HG03039 (cell line): ENCODE measurements around the gene KPNA5.
"Not testable (repeated sequence)": the region's sequence is repeated elsewhere in the genome, so short reads cannot be mapped to it uniquely, and the experiment has no call there.

Source experiments
- ATAC-seq: cut with Tn5 transposase; IDR thresholded peaks from one replicate; pipeline ENCODE4 v1.9.1; 2021; ENCODE audit warnings: mild to moderate bottlenecking, moderate library complexity; ENCODE audit not compliant: unreplicated experiment

KPNA5 gene

GRCh38 chr6:116697480-116697879 lies 16.5 kb downstream of the KPNA5 start:
- ATAC-seq: no peak

DNA sequence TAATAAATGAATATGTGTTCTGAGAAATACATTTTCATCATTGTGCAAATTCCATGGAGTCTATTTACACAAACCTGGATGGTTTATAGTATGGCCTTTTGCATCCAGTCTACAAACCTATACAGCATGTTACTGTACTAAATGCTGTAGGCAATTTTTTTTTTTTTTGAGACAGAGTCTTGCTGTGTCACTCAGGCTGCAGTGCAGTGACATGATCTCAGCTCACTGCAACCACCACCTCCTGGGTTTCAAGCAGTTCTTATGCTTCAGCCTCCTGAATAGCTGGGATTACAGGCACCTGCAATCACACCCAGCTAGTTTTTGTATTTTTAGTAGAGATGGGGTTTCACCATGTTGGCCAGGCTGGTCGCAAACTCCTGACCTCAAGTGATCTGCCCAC lies 22.9 kb downstream of the KPNA5 start:
- ATAC-seq: not testable (repeated sequence)

DNA sequence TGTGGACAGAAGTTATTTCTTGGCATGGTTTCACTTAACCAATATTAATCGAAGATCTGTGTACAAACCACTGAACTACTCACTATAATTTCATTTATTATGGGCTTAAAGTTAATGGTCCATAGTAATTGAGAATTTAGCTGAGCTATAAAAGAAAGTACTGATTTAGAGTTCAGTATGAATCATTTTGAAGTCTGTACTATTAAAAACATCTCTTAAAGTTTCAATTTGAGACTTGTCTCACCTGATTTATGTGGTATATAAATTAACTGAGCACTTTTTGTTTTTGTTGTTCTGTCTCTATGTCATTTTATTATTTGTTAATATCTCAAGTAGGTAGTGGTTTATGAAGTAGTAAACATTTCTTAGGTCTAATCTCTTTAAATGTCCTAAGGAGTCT lies 24.9 kb downstream of the KPNA5 start:
- no peak for ATAC-seq

GRCh38 chr6:116714296-116714695 lies 33.3 kb downstream of the KPNA5 start:
- no peak for ATAC-seq

GRCh38 chr6:116714761-116715160 lies 33.8 kb downstream of the KPNA5 start:
- ATAC-seq: no peak

DNA sequence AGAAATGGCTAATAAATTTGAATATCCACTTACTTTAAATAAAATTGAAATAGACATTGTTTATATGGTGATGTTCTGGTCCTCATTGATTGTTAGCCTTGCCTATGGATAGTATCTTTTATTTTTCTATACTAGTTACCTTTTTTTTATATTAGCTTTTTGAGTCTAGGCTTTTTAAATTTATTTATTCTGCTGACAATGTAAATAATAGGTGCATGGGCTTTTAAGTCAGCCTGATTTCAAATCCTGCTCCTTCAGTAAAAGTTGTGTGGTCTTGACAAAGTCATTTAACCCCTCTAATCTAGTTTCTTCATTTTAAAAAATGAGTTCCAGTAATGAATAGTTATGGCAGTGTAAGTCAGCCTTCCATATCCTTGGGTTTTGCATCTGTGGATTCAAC lies 45.9 kb downstream of the KPNA5 start:
- ATAC-seq: no peak

DNA sequence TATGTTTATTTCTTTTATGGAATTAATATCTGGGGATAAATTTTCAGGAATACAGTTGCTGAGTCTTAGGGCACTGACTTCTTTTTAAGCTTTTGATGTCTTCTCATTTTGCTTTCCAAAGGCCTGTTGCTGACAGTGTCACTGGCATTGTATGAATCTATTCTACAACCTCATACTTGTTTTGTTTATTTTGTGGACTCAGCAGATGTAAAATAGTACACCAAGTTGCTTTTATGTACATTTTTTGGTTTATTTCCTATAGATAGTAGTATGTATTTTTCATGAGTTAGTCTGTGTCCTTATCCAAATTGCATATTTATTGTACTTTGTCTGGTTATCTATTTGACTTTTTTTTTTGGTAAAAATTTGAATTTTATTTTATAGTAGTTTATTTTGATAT lies 49.5 kb downstream of the KPNA5 start:
- no peak for ATAC-seq

- no peak for ATAC-seq
Measured at GRCh38 chr6:116737004-116737403, 56.0 kb downstream of the KPNA5 start.

- not testable (repeated sequence) for ATAC-seq
Measured at GRCh38 chr6:116740486-116740885, 59.5 kb downstream of the KPNA5 start.

GRCh38 chr6:116741571-116741970 lies 60.6 kb downstream of the KPNA5 start:
- ATAC-seq: no peak

- ATAC-seq: no peak
Measured at GRCh38 chr6:116745176-116745575, 64.2 kb downstream of the KPNA5 start.

- ATAC-seq: no peak
Measured at GRCh38 chr6:116761779-116762178, 80.8 kb downstream of the KPNA5 start.

- no peak for ATAC-seq
Measured at GRCh38 chr6:116762235-116762634, 81.2 kb downstream of the KPNA5 start.

DNA sequence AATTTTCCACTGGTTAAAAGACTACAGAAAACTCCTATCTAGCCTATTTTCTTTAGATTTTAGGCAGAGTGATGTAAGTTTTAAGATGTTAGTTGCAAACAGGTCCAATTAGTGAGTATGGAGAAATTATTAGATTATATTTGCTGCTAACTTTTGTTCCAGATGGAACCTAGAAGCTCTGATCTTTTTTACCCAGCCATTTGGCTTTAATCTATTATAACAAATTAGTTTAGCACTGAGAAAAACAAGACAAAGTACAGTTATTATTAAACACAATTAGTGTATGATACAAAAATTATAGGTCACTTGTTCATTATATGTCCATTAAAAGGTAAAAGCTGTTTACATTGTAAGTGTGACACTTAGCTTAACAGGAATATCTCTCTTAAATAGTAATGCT lies 82.0 kb downstream of the KPNA5 start:
- no peak for ATAC-seq

GRCh38 chr6:116763906-116764628 lies 83.1 kb downstream of the KPNA5 start:
- ATAC-seq: no peak

- no peak for ATAC-seq
Measured at GRCh38 chr6:116764629-116764960, 83.6 kb downstream of the KPNA5 start.

GRCh38 chr6:116764961-116765841 lies 84.2 kb downstream of the KPNA5 start, which contains the start of gene FAM162B:
FAM162B (minus strand) TSS chr6:116765719; CDS start chr6:116765576, 143 bp downstream.
- no peak for ATAC-seq

GRCh38 chr6:116766506-116767176 lies 85.6 kb downstream of the KPNA5 start:
- ATAC-seq: no peak

DNA sequence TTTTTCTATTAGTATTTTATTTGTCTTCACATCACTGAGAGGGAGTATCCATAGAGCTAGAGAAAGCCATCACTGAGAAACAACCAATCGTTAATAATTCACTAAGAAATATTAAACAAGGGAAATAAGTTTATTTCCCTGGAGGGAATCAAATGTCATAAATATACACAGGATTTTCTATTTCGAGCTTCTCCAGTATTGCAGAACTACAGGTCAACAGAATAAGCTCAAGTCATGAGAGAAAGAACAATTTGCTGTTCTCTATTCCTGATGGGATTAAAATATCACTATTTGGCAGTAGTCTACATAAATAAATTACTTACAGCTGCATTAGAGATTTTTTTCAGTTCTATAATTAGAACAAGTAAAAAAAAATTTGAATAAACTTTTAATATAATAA lies 86.7 kb downstream of the KPNA5 start:
- no peak for ATAC-seq

DNA sequence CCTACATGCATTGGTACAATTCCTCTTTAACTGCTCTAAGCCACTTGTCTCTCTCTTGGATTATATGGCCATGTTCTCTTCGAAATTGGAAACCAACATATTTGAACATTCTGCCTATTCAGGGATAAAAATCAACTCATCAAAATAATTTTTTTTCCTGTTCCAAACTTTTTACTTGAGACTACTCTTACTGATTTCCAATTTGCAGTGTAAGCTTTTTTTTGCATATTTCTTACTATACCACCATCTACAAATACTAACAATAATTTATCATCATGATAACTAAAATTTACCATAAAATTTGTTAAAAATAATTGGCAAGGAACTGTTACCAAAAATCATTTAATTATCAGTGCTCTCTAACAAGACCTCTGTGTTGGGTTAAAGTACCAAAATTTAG lies 91.4 kb downstream of the KPNA5 start:
- ATAC-seq: no peak

DNA sequence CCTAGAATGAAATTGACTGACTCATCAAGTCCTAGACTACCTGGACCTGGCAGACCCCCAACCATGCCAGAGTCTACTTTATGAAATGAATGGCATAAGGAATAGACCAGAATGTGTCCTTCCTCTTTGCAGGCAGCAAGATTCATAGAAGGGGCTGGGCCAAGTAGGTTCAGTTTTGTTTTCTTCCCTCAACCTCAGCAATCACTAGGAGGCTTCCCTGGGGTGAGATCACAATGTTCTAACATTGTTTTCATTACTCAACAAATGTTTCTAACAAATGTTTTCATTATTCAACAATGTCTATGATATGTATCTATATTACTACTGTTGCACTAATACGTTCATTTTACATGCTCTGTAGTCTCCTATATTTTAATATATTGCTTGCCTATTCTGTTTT lies 92.9 kb downstream of the KPNA5 start:
- no peak for ATAC-seq
